ELF-1 (cell line): ENCODE measurements around the gene CHAF1B.
"Not testable (repeated sequence)": the region's sequence is repeated elsewhere in the genome, so short reads cannot be mapped to it uniquely, and the experiment has no call there.

Source experiments
- DNase-seq: peaks from one replicate; pipeline ENCODE4 v3.0.0-alpha.2; 2016; ENCODE audit warnings: low read depth, low spot score

Gene CHAF1B

GRCh38 chr21:36388096-36388495 is 2.9 kb downstream of the CHAF1B start:
- DNase-seq: peak; percentile 21

- peak; percentile 49 for DNase-seq
Measured at GRCh38 chr21:36388835-36389234, 3.6 kb downstream of the CHAF1B start.

- DNase-seq: not testable (repeated sequence)
Measured at GRCh38 chr21:36391649-36392048, 6.5 kb downstream of the CHAF1B start.

- DNase-seq: no peak
Measured at GRCh38 chr21:36395353-36396111, 10.3 kb downstream of the CHAF1B start.

GRCh38 chr21:36396325-36396724 is 11.1 kb downstream of the CHAF1B start:
- DNase-seq: no peak

GRCh38 chr21:36396971-36397370 is 11.8 kb downstream of the CHAF1B start:
- no peak for DNase-seq

- no peak for DNase-seq
Measured at GRCh38 chr21:36397606-36398005, 12.4 kb downstream of the CHAF1B start.

- DNase-seq: not testable (repeated sequence)
Measured at GRCh38 chr21:36399736-36400135, 14.5 kb downstream of the CHAF1B start.

- no peak for DNase-seq
Measured at GRCh38 chr21:36400719-36401118, 15.5 kb downstream of the CHAF1B start.

- no peak for DNase-seq
Measured at GRCh38 chr21:36402339-36402738, 17.1 kb downstream of the CHAF1B start.

- no peak for DNase-seq
Measured at GRCh38 chr21:36403713-36404112, 18.5 kb downstream of the CHAF1B start.

- DNase-seq: no peak
Measured at GRCh38 chr21:36408568-36408967, 23.4 kb downstream of the CHAF1B start.

GRCh38 chr21:36411301-36411700 is 26.1 kb downstream of the CHAF1B start:
- DNase-seq: no peak

GRCh38 chr21:36412916-36413315 is 27.7 kb downstream of the CHAF1B start:
- no peak for DNase-seq

- no peak for DNase-seq
Measured at GRCh38 chr21:36415375-36415774, 30.2 kb downstream of the CHAF1B start.

GRCh38 chr21:36419241-36419640 is 34.0 kb downstream of the CHAF1B start:
- no peak for DNase-seq

- DNase-seq: peak; percentile 74
Measured at GRCh38 chr21:36419996-36420395, 34.8 kb downstream of the CHAF1B start.

GRCh38 chr21:36420571-36421339 is 35.6 kb downstream of the CHAF1B start:
- DNase-seq: no peak

- DNase-seq: peak; percentile 90
Measured at GRCh38 chr21:36422279-36423098, 37.3 kb downstream of the CHAF1B start.

GRCh38 chr21:36423771-36424433 is 38.7 kb downstream of the CHAF1B start:
- no peak for DNase-seq

GRCh38 chr21:36424592-36424991 is 39.4 kb downstream of the CHAF1B start:
- no peak for DNase-seq

GRCh38 chr21:36425286-36425685 is 40.1 kb downstream of the CHAF1B start:
- peak; percentile 50 for DNase-seq
